Coronary artery (tissue), 2 donors: Measurements from ENCODE around the gene SAFB2.

Experiments used
- DNase-seq: peaks from one replicate; pipeline ENCODE4 v3.0.0-alpha.2; 2017; ENCODE audit warnings: low spot score
- H3K27ac ChIP-seq, 2 donors: fragments of 200-600 bp; sonication (generic); one replicate each; pipeline ENCODE4 v1.5.1; 2016 to 2019
- H3K4me3 ChIP-seq: fragments of 200-600 bp; sonication (generic); 2 replicates; pipeline ENCODE4 v1.5.1; 2016; ENCODE audit warnings: mild to moderate bottlenecking, moderate library complexity
- CTCF ChIP-seq: fragments of 200-600 bp; sonication (generic); IDR thresholded peaks from one replicate; pipeline ENCODE4 v1.5.1; 2019; ENCODE audit warnings: antibody characterized with exemption

The SAFB2 gene

GRCh38 chr19:5575590-5575989 is 47.0 kb downstream of the SAFB2 start:
- no peak overlapping the region for H3K27ac ChIP-seq
- no peak overlapping the region for H3K4me3 ChIP-seq
- TF ChIP-seq CTCF = no peak
- no peak for DNase-seq

GRCh38 chr19:5572556-5573286 is 49.9 kb downstream of the SAFB2 start:
- no peak for DNase-seq
- TF ChIP-seq CTCF = no peak
- Histone ChIP-seq H3K27ac (no peak overlapping the region), H3K4me3 (no peak overlapping the region)

- TF ChIP-seq CTCF = no peak
- Histone ChIP-seq H3K4me3 (no peak overlapping the region), H3K27ac (no peak overlapping the region)
- no peak for DNase-seq
These were observed 50.8 kb downstream of the SAFB2 start for GRCh38 chr19:5571777-5572176.

GRCh38 chr19:5567970-5568407 is 54.6 kb downstream of the SAFB2 start:
- no peak for TF ChIP-seq CTCF
- no peak overlapping the region for H3K27ac ChIP-seq
- peak overlapping the region; percentile 54 for H3K4me3 ChIP-seq
- no peak for DNase-seq

- no peak for TF ChIP-seq CTCF
- no peak for DNase-seq
- no peak within 1 kb of the TSS for H3K27ac ChIP-seq
- H3K4me3 ChIP-seq = peak within 1 kb of the TSS; percentile 54
These were observed 55.1 kb downstream of the SAFB2 start, which contains the start of gene TINCR for GRCh38 chr19:5567360-5567969. TINCR (minus strand) TSS chr19:5567953.

- no peak for TF ChIP-seq CTCF
- no peak overlapping the region for H3K4me3 ChIP-seq
- DNase-seq = no peak
- H3K27ac ChIP-seq = no peak overlapping the region
These were observed 57.6 kb downstream of the SAFB2 start for GRCh38 chr19:5564930-5565329.
